Activated gamma-delta T cell (primary cell): ENCODE results near the gene DAB1.
"Not testable (repeated sequence)": the region's sequence is repeated elsewhere in the genome, so short reads cannot be mapped to it uniquely, and the experiment has no call there.

Experiments
- DNase-seq: peaks from one replicate; lab custom pipeline; 2025; lab: John Stamatoyannopoulos, UW

The DAB1 gene

DNA sequence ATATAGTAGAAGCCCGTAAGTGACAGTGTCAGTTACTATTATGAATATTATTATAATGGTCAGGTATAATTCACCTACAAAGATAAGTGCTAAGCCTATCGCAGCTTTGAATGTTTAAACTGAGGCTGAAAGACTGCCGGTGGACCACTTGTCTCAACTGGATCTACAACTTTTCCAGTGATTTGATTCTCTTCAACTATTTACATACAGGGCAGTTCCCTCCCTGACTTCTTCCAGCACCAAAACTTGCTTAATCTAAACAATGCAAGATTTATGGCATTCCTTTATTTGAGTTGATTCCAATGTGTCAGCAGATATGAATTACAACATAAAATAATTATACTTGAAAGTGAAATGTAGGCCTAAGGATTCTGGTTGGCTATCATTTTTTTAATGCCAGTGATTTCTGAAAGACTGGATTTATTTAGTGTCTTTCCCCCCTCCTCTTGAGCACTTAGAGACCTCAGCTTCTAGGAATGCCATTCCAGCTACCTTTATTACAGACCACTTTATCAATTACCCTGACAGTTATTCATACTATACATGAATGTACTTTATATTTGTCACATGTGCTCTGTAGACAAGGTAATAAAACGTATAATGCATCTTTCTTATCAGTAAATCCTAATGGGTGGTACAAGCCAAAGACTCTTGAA lies 304.8 kb downstream of the DAB1 start:
- no peak for DNase-seq

DNA sequence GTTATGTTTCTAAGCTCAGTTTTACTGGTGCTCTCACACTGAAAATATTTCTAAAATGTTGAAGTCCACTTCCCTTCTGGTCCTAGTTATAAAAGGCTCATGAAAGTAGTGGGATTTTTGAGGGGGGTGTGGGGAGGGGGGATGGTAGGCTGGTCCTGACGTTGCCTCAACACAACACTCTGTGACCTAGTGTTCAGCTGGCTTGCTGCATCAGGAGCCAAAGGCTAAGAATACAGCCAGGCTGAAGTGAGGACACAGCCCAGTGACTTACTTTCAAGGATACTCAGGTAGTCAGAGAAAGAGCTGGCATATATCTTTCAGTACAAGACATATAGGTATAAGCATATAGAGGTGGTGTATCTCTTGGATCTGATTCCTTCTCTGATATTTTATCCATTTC lies 306.1 kb downstream of the DAB1 start:
- DNase-seq, result no peak

DNA sequence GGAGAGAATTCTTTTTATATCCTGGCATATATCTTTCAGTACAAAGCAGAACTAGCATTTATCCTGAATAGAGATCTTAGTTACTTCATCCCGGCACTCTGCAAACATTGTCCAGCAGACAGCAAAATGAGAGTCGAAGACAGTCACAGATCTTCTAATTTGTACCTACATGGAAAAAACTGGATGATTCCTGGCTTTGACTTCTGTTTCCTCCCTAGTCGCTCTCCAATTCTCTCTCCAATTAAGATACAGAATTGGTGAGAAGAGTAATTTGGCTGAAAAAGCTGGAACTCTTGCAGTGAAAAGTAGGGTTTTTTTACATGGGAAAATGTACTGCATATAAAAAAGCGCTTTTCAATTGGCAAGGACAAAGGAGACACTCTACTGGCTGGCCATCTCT lies 307.0 kb downstream of the DAB1 start:
- no peak for DNase-seq

DNA sequence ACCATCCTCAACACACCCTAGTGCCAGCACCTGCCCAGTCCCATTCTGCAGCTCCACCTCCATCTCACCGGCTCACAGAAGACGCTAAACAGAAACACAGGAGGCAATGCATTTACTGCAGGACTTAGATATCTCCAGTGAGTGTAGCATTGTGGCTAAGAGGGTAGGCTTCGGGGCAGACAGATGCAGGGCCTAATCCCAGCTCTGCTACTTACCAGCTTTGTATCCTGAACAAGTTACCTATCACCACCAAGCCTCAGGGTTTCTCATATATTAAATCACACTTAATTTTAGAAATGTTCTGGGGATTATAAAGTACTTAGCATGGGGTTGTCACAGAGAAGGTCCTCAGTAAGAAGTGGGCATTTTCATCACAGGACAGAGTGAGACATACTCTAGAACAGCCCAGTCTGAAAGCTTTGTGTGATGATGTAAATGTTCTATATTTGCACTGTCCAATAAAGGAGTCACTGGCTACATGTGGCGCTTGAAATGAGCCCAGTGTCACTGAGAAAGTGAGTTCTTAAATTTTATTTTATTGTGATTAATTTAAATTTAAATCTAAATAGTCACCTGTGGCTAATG lies 308.7 kb downstream of the DAB1 start:
- DNase-seq, result no peak

DNA sequence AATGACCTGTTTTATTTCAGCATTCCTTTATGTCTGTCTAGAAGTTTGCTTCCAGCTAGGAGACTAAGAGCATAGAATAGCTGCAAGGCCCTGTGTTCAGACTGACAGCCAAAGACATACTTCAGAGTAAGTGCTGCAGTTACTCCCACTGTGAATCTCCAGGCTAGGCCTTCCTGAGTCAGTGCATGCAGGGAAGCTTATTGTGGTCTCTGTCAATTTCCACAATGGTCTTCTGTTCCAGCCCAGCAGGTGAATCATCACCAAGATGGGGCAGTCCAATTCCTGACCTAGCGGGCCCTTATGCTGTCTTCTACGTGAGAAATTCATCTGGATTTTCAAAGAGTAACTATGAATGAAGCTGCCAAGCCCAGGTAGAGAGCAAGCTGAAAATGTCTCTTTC lies 311.7 kb downstream of the DAB1 start:
- DNase-seq, result no peak

DNA sequence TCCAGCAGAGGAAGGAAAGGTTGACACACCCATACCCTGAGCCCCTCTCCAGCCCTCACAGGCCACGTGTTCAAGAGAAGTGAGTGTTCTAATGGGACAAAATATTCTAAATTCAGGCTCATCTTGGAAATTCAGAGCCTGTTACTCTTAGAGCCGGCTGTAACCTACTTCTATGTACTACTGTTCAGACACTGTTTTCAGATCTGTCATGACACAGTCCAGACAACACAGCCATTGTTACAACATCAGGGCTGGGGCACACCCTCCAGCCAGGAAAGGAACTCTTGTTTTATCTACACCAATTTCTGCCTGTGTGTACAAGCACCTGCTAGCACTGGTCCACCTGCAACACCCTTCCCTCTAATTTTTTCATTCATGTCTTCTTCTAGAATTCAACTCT lies 312.7 kb downstream of the DAB1 start:
- no peak for DNase-seq

DNA sequence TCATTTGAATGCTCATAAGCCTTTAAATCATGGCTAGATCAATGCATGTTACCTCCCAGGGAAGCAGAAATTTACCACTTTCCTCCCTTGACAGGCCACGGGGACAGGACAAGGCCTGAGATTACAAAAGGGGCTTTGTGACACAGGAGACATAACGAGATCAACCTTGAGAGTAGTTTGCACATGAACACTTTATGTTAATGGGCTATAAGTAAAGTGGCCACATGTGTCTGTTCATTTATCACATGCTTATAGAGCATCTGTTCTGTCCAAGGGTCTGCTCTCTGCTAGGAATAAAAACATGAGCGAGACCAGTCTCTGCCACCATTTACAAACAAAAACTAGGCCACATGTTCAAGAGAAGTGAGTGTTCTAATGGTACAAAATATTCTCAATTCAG lies 314.0 kb downstream of the DAB1 start:
- no peak for DNase-seq

DNA sequence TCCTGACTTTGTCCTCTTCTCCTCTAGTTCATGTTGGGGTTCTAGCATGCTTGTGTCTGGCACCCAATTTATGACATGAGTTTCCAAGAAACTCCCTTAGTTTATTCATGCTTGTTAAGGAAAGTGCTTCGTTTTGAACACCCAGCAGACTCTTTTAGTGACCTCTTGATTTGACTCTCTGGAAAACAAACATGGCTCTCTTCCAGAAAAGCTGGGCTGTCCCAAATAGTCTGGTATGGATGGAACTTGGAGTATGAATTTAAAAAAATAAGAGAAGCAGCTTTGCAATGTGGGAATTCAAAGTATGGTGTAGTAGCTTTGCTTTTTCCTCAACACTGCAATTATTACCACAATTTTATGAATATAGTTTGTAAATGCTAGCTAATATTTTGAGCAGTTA lies 314.6 kb downstream of the DAB1 start:
- no peak for DNase-seq

DNA sequence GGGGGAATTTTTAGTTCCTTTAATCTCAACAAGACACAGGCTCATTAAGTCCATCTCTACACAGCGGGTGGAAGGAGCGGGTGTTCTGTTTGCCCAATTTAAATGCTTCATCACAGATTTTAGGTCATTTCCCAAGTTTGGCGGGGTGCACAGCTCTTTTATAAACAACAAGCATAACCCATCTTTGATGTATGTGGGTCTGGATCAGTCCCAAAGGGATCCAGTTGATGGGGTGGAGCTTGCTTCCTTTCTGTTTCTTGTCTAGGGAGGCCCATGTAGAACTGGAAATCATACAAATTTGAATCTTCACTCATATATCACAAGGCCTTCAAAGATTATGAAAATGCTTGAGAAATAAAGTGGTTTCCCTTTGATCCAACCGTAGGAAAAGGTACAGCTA lies 317.6 kb downstream of the DAB1 start:
- no peak for DNase-seq

DNA sequence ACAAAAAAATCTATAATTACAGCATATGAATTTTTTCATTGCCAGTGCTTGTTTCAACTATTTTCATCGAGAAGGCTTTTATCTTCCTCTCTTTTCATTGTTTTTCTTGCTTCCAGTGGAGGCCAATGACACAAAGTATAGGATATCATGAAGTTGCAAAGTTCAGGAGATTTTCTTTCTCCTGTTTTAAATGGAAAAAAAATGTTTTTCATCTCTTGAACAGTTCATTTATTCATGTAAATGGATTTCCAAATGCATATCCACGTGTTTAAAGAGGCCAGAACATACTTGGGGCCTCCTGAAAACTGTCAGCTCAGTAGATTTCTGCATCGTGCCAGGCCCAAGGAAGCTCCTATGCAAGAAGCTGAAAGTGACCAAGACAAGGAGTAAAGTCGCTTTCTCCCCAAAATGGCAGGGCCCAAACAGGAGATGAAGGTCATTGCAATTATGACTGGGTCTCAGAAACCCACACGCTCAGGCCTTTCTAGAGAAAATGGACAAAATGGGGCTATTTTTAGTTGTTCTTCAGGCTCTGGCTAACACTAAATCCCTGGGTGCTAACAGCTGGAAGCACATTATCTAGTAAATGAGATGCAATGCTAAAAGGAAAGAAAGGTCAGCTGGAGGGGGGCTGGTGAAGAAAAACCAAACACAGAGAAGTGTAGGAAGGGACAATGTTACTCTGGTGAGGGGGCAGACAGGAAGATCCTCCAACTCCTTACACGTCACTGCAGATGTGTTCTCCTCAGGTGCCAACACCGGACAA lies 321.1 kb downstream of the DAB1 start:
- no peak for DNase-seq

DNA sequence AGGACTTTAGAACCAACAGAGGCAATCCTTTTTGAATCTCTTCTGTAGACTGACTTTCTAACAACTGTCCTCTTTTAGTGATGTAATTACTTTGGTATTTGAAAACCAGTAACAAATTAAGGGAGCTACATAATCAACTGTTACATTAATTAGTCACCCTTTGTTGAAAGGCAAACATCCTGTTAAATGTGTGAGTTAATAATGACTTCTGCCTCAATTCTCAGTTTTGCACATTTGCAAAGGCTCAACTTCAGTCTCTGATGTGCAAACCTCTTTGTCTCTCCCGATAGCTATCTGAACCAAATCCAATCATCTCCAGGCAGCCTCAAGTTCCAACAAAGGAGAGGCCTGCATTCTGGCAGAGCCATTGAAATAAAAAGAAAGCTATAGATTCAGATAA lies 322.7 kb downstream of the DAB1 start:
- no peak for DNase-seq

DNA sequence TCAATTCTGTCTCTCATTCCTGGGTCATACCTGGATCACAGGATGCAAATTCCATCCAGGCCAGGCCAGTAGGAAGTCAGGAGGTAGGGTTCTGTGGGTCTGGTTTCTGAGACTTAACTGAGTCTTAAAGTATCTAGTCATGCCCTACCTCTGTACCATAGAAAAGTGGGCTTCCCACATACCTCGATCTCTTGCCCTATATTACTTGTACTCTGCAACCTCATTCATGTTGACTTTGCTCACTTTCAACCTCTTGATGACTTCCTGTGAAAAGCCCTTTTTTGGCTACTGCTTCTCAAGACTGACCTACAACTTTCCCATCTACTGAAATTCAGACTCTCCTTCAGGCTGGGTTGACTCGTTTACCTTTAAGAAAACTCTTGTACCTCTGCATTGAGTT lies 329.1 kb downstream of the DAB1 start:
- DNase-seq, result no peak

DNA sequence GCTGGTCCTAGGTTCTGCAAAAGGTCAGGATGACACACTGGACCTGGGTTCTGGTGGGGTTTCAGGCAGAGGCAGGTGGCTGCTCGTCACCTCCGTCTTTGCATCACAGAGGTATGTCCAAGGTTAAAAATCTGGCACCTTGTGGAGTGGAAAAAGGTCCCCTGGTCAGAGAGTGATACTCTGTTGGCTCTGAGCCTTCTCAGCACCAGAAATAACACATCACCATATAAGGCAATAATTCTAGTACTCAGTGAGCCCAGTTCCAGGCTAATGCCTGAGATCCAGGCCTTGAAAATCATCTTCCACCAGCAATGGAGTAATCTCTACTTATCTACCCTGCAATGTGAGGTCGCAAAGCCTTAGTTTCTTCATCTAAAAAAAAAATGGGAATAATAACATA lies 330.7 kb downstream of the DAB1 start:
- DNase-seq, result no peak

DNA sequence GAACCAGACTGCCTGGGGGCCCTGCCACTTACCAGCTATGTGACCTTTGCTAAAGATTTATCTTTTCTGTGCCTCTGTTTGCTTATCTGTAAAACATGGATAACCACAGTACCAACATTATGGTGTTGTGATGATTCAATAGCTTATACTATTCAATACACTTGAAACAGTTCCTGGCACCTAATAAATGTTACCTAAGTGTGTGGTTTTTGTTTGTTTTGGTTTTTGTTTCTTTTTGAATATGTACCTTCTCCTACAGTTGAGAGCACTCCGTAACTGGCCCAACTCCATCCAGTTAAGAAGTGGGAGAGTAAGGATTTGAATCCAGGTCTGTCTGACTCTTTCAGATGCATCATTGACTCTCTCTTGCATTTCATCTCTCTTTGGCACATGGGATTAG lies 332.2 kb downstream of the DAB1 start:
- DNase-seq, result no peak

DNA sequence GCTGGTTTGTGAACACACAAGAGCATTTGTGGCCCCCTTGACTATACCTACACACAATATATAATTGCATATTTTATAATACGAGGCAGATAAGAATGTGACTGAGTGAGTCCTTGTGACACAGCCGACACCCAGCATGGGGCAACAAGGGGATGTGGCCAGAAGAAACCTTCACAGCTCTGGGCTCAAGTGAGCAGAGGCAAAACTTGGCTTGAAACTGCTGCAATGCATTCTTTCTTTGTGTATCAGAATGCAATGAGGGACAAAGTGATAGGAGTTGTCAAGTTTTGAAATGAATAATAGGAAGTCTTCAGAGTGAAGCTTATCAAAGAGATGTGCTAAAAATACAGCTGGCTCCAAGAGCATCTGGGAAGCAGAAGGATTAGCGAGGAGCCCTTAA lies 334.0 kb downstream of the DAB1 start:
- DNase-seq, result no peak

DNA sequence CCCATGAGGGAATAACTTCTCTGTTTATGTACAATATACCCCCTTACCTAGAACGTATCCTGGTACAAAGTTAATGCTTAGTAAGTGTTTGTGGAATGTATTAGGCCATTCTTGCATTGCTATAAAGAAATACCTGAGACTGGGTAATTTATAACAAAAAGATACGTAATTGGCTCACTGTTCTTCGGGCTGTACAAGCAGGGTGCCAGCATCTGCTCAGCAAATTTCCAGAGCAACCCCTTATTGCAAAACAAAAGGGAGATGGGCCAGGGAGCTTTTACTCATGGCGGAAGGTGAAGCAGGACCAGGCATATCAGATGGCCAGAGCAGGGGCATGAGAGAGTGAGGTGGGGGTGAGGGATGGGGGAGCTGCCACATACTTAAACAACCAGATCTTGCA lies 334.6 kb downstream of the DAB1 start:
- DNase-seq, result no peak

DNA sequence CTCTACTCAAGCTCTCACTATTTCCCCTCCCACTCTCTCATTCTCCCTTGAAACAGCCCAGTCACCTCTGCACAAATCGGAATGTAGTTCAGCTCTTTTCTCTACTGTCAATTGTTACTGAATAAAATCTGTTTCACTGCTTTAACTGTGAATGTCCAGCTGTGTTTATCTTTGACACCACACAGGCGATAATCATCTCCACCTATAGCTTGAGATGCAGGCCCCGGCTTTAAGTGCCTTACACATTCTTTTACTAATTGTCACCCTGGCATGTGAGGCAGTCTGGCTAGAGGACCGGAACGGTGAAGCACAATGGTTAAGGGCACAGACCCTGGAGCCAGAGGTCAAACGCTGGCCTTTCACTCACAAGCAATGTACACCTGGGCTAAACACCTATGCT lies 335.2 kb downstream of the DAB1 start:
- no peak for DNase-seq

DNA sequence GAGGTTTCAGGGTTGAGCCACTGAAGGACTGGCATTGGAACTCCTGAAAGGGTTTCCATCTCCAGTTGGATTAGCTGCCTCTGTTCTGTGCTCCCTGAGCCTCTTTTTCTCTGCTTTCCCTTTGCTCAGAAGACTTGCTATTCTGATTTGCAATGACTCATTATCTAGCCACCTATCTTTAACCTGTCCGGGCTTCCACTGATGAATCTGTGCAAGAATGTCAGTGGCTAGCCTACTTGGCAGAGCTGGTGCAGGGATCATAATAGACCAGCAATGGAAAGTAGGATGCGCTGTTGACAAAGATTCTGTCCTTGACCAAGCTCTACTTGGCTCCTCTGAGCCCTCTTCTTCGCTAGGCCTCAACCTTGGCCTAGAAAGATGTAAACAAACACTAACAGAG lies 336.2 kb downstream of the DAB1 start:
- DNase-seq, result not testable (repeated sequence)

DNA sequence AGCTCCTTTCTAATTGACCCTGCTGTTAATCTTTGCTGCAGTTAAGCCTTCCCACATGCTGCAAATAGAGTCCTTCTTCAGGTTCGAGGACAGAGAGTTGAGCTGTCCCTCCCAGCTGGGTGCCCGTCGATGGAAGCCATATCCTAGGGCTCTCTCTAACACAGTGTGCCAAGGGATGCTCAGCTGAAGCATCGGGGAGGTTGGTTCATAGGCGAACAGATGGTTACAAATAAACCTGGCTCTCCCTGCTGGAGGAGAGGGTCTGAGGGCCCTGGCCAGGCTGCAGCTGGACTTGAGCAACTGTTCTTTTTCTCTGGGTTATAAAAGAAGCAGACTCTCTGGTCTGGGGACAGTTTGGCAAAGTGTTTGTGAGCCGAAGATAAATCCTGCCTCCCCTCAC lies 337.7 kb downstream of the DAB1 start:
- DNase-seq, result no peak

DNA sequence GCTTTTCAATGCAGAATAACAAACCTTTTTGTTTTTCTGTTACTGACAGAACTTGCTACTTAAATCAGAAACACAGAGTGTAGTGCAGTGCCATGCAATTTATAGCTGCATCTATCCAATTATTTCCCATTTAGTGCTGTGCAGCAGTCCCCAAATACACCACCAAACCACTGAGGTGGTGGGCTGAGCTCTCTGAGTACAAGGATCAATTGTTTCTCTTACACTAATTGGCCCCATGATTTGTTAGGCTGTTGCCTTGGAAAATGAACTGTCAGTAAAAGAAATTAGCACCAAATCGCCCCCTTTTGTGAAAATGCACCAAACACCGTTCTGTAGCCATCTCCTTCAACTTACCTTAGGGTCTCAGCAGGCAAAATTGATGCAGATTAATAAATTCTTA lies 339.2 kb downstream of the DAB1 start:
- DNase-seq, result no peak

DNA sequence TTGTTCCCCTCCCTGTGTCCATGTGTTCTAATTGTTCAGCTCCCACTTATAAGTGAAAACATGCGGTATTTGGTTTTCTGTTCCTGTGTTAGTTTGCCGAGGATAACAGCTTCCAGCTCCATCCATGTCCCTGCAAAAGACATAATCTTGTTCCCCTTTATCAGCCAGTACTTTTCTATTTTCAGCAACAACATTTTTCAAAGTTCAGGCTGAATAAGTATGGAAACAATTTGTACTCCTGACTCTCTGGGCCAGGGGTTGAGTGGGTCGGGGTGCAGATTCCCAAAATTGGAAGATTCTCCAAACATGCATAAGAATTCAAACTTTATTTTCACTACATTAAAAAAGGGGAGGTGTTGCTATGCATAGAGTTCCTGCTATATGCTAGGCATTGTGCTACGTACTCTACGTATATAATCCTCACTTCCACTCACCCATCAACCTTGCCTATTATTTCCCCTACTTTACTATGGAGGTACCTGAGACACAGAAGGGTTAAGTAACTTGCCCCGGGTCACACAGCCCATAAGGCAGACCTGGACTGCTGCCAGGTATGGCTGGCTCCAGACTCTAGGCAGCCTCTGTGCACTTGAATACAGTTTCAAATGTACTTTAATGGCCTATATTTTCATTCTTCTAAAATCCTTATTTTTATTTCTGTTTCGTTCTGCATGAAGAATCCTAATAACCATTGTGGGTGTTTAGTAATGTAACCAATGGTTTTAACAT lies 341.0 kb downstream of the DAB1 start:
- no peak for DNase-seq

DNA sequence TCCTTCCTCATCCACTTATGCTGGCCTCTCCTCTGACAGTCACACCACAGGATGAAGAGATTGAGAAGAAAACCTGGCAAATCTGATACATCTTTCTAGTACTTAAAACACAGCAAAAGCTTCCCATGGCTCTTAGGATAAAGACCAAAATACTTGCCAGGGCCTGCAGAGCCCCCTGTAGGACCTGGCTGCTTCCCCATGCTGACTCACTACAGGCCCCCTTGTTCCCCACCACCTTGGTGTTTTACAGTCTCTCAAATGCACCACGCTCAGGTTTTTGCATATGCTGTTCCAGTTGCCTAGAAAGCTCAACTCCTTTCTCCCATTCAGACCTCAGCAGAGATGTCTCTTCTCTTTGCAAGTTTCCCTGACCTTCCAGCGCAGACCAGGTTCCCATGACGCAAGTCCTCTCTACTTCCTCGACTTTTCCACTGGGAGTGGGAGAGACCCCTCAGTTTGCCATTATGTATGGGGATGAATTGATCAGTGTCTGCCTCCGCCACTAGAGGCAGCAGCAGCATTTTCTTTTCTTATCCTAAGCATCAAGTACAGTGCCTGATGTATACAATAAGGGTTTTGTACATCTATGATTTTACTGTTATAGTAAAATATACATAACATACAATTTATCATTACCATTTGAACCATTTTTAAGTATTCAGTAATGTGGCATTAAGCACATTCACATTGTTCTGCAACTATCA lies 344.3 kb downstream of the DAB1 start:
- DNase-seq, result no peak
